IPS-NIHi7 (cell line): ENCODE measurements around the gene GOLGA2.
"Not testable (repeated sequence)": the region's sequence is repeated elsewhere in the genome, so short reads cannot be mapped to it uniquely, and the experiment has no call there.

Experiments used
- DNase-seq: peaks from one replicate; pipeline ENCODE4 v3.0.0; 2012; ENCODE audit warnings: mixed read lengths; ENCODE audit errors: extremely low spot score

The GOLGA2 gene

GRCh38 chr9:128243215-128244018, 32.4 kb downstream of the GOLGA2 start:
- no peak for DNase-seq

- DNase-seq = no peak
Observed at GRCh38 chr9:128242828-128243214, 33.0 kb downstream of the GOLGA2 start.

- no peak for DNase-seq
Observed at GRCh38 chr9:128242124-128242523, 33.7 kb downstream of the GOLGA2 start.

- no peak for DNase-seq
Observed at GRCh38 chr9:128233817-128234406, 41.9 kb downstream of the GOLGA2 start.

GRCh38 chr9:128232528-128233428, 43.0 kb downstream of the GOLGA2 start:
- DNase-seq = no peak

- no peak for DNase-seq
Observed at GRCh38 chr9:128231638-128232527, 43.9 kb downstream of the GOLGA2 start.

GRCh38 chr9:128230897-128231296, 44.9 kb downstream of the GOLGA2 start:
- DNase-seq = not testable (repeated sequence)

- no peak for DNase-seq
Observed at GRCh38 chr9:128226412-128226801, 49.4 kb downstream of the GOLGA2 start.

- DNase-seq = no peak
Observed at GRCh38 chr9:128225770-128226411, 49.9 kb downstream of the GOLGA2 start.

- DNase-seq = no peak
Observed at GRCh38 chr9:128224877-128225276, 50.9 kb downstream of the GOLGA2 start.

GRCh38 chr9:128222880-128223670, 52.7 kb downstream of the GOLGA2 start:
- DNase-seq = no peak

- DNase-seq = no peak
Observed at GRCh38 chr9:128222026-128222425, 53.8 kb downstream of the GOLGA2 start.

GRCh38 chr9:128219831-128220230, 56.0 kb downstream of the GOLGA2 start:
- no peak for DNase-seq

GRCh38 chr9:128218518-128219389, 57.1 kb downstream of the GOLGA2 start:
- peak; percentile 100 for DNase-seq

GRCh38 chr9:128218172-128218517, 57.7 kb downstream of the GOLGA2 start:
- DNase-seq = no peak

- no peak for DNase-seq
Observed at GRCh38 chr9:128216781-128217553, 58.8 kb downstream of the GOLGA2 start.

- DNase-seq = no peak
Observed at GRCh38 chr9:128215491-128216409, 60.1 kb downstream of the GOLGA2 start.
